T-cell (primary cell): ENCODE measurements around the gene GDF10. TPM values are rescaled to one million over a fixed set of nuclear protein-coding genes. Genes with fewer than 3 reads are reported as not detected.

Experiments
- ATAC-seq, 4 experiments: fragments of 200-7000 bp in 3 of 4; fragments of 150-1000 bp in 1 of 4; cut with Tn5 transposase; replicated peaks in 1 of 4; 1 replicate in 3 of 4; 2 replicates in 1 of 4; pipeline ENCODE4 v1.10.0; 2021; ENCODE audit warnings: moderate library complexity in 3 of 4, mild to moderate bottlenecking in 2 of 4, moderate number of reproducible peaks in 1 of 4
- CTCF ChIA-PET, 2 donors: fragments of 300-600 bp; sonication (Branson Sonifier 250); formaldehyde crosslinking; loops; one replicate each; lab custom pipeline; 2022; ENCODE audit warnings: antibody characterized with exemption in 2 of 2; lab: Charles Lee
- POLR2A ChIA-PET, 2 donors: fragments of 300-600 bp; sonication (Branson Sonifier 250); formaldehyde crosslinking; loops; one replicate each; lab custom pipeline; 2022; ENCODE audit warnings: antibody characterized with exemption in 2 of 2; lab: Charles Lee
- DNase-seq, 35 experiments: peaks; one replicate each; pipeline versions ENCODE4 v3.0.0 to v3.0.0-alpha.2; 2013 to 2023
- H3K27ac ChIP-seq: one replicate; pipeline ENCODE4 v1.5.1; 2013; ENCODE audit warnings: low read length
- H3K27me3 ChIP-seq, 2 experiments: replicated peaks in 1 of 2; 1 replicate in 1 of 2; 2 replicates in 1 of 2; pipeline versions ENCODE4 v1.6.1 to v1.7.0; 2013; ENCODE audit warnings: low read length in 1 of 2, mixed read lengths in 1 of 2; ENCODE audit not compliant: control insufficient read depth in 2 of 2, insufficient read depth in 2 of 2; ENCODE audit errors: extremely low read depth in 1 of 2
- H3K36me3 ChIP-seq, 2 donors: 1 replicate in 1 of 2; 2 replicates in 1 of 2; pipeline versions ENCODE4 v1.6.1 to v1.7.0; 2013; ENCODE audit warnings: low read length in 1 of 2; ENCODE audit not compliant: control insufficient read depth in 2 of 2, insufficient read depth in 1 of 2; ENCODE audit errors: extremely low read depth in 1 of 2
- H3K4me1 ChIP-seq, 2 experiments: 1 replicate in 1 of 2; 2 replicates in 1 of 2; pipeline versions ENCODE4 v1.6.1 to v1.7.0; 2013; ENCODE audit warnings: low read length in 2 of 2, mixed read lengths in 1 of 2; ENCODE audit not compliant: insufficient read depth in 2 of 2, control insufficient read depth in 1 of 2; ENCODE audit errors: extremely low read depth in 1 of 2
- H3K4me3 ChIP-seq, 2 donors: 1 replicate in 1 of 2; 2 replicates in 1 of 2; pipeline versions ENCODE4 v1.5.1 to v1.7.0; 2013; ENCODE audit warnings: mild to moderate bottlenecking in 2 of 2, low read length in 1 of 2, moderate library complexity in 1 of 2; ENCODE audit not compliant: control insufficient read depth in 1 of 2; ENCODE audit errors: extremely low read depth in 1 of 2
- H3K9me3 ChIP-seq: 2 replicates; pipeline ENCODE4 v1.7.0; 2013
- H3K27ac Mint-ChIP-seq, 2 donors: one replicate each; pipeline ENCODE4 v1.8.0; 2020 to 2021; ENCODE audit warnings: mild to moderate bottlenecking in 2 of 2, mixed read lengths in 2 of 2
- H3K27me3 Mint-ChIP-seq, 2 donors: one replicate each; pipeline ENCODE4 v1.8.0; 2021 to 2022; ENCODE audit warnings: mixed read lengths in 2 of 2
- H3K36me3 Mint-ChIP-seq: one replicate; pipeline ENCODE4 v1.8.0; 2021; ENCODE audit warnings: mixed read lengths
- H3K4me1 Mint-ChIP-seq, 3 donors: one replicate each; pipeline ENCODE4 v1.8.0; 2020 to 2022; ENCODE audit warnings: mixed read lengths in 3 of 3, mild to moderate bottlenecking in 1 of 3
- H3K4me3 Mint-ChIP-seq, 3 donors: one replicate each; pipeline ENCODE4 v1.8.0; 2020 to 2022; ENCODE audit warnings: mild to moderate bottlenecking in 3 of 3, mixed read lengths in 3 of 3, moderate library complexity in 3 of 3
- H3K9me3 Mint-ChIP-seq, 3 donors: one replicate each; pipeline ENCODE4 v1.8.0; 2020 to 2022; ENCODE audit warnings: mixed read lengths in 3 of 3
- whole genome bisulfite sequencing: methylation state at CpG from one replicate; pipeline ENCODE4 v1.1.5; 2013; ENCODE audit warnings: missing lambda C conversion rate; ENCODE audit not compliant: insufficient coverage; 5-methylcytosine and 5-hydroxymethylcytosine counted together
- total RNA-seq, 35 experiments: library from RNA in 6 of 35; stranded (reverse) in 6 of 35; fragments of 120-200 nt in 1 of 35; gene quantifications; one replicate each; pipeline versions ENCODE4 v1.2.1 to v1.2.4 and lab custom pipeline; 2013 to 2026

GDF10 gene
- total RNA-seq, 5 donors from 2014 or later (not counting 1 experiment from before 2014, with no cell fraction given) = 0.14 to 1.4 (median 0.46) TPM

DNA sequence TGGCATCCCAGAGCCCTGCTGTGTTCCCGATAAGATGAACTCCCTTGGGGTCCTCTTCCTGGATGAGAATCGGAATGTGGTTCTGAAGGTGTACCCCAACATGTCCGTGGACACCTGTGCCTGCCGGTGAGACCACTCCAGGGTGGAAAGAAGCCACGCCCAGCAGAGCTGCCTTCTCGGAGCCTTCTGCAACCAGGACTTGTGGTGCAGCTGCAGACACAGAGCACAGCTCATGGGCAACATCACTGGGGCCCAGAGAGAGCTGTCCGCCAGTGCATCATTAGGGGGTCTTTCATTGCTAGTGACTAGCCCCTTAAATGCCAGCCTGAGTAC, 12.6 kb downstream of the GDF10 start:
- Histone ChIP-seq H3K27me3 (no peaks in the 10 kb centered on the region), H3K4me1 (peaks cover 6 to 35% of the 10 kb centered on the region in 2 experiments), H3K9me3 (no peaks in the 10 kb centered on the region), H3K27ac (no peak overlapping the region), H3K36me3 (no peaks in the 10 kb centered on the region), H3K4me3 (no peak overlapping the region)
- Mint-ChIP-seq H3K27ac (peak overlapping the region in 1 of 2 donors; percentile 49), H3K9me3 (no peaks in the 10 kb centered on the region), H3K4me3 (no peak overlapping the region), H3K27me3 (no peaks in the 10 kb centered on the region), H3K36me3 (no peaks in the 10 kb centered on the region), H3K4me1 (peaks cover 27 to 35% (median 31%) of the 10 kb centered on the region in 3 donors)
- CTCF ChIA-PET = interaction anchor here (0.5 to 4.2 kb wide), 10 partner anchors 28 to 319 kb away, joined by 4 to 52 read pairs (median 10); no protein-coding TSS in a partner anchor
- POLR2A ChIA-PET = no interaction called here
- DNase-seq = no peak
- ATAC-seq = no peak
- 81% methylated on average over 6 of the region's 7 CpGs for WGBS

DNA sequence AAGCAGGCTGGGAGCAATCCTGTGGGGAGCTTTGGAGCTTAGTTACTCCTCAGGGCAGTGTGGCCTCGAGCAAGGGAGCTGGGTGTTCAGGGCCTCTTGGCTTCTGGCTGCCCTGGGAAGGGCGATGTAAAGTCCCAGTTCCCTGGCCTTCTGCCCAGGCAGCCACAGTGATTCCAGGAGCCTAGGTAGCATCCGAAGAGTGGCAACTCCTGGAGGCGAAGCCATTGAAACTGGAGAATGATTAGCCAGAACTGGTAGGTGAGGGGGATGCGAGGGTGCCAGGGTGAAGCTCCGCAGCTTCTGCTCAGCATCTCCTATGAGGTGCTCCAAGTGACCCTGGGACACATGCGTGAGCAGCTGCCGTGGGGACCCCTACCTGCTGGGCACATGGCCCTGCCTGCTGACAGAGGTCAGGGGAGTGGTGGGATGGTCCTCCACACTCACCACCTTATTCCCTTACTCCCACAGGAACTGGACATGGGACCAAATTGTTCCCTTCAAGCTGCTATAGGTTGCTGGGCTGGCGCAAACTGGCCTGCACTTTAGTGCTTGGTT, 14.5 kb downstream of the GDF10 start:
- no peak overlapping the region for H3K27ac ChIP-seq
- peaks cover 6 to 30% of the 10 kb centered on the region in 2 experiments for H3K4me1 ChIP-seq
- no peaks in the 10 kb centered on the region for H3K9me3 ChIP-seq
- DNase-seq (no peak), ATAC-seq (no peak)
- Mint-ChIP-seq H3K4me3 (no peak overlapping the region), H3K27me3 (no peaks in the 10 kb centered on the region), H3K27ac (no peak overlapping the region), H3K9me3 (no peaks in the 10 kb centered on the region), H3K4me1 (peaks cover 20 to 22% (median 22%) of the 10 kb centered on the region in 3 donors), H3K36me3 (no peaks in the 10 kb centered on the region)
- 76% methylated on average over 5 of the region's 9 CpGs for WGBS
- no peaks in the 10 kb centered on the region for H3K27me3 ChIP-seq
- H3K4me3 ChIP-seq = no peak overlapping the region
- CTCF ChIA-PET = interaction anchor here (1.9 to 4.2 kb wide), 3 partner anchors 266 to 290 kb away, joined by 13 to 52 read pairs (median 31); no protein-coding TSS in a partner anchor
- no peaks in the 10 kb centered on the region for H3K36me3 ChIP-seq
- POLR2A ChIA-PET = no interaction called here

- peaks cover 6 to 21% of the 10 kb centered on the region in 2 experiments for H3K4me1 ChIP-seq
- Mint-ChIP-seq H3K4me3 (no peak overlapping the region), H3K27ac (no peak overlapping the region), H3K9me3 (no peaks in the 10 kb centered on the region), H3K36me3 (no peaks in the 10 kb centered on the region), H3K4me1 (peaks cover 18 to 20% (median 19%) of the 10 kb centered on the region in 3 donors), H3K27me3 (no peaks in the 10 kb centered on the region)
- no peak overlapping the region for H3K4me3 ChIP-seq
- 85% methylated on average over 2 of the region's 2 CpGs for WGBS
- no peaks in the 10 kb centered on the region for H3K36me3 ChIP-seq
- POLR2A ChIA-PET = no interaction called here
- CTCF ChIA-PET = interaction anchor here in 1 of 2 donors (4.2 kb wide), 1 partner anchor 290 kb away, joined by 31 read pairs; no protein-coding TSS in a partner anchor
- no peaks in the 10 kb centered on the region for H3K9me3 ChIP-seq
- H3K27me3 ChIP-seq = no peaks in the 10 kb centered on the region
- no peak for ATAC-seq
- no peak overlapping the region for H3K27ac ChIP-seq
- no peak for DNase-seq
Measured at GRCh38 chr10:47315421-47315820, 15.4 kb downstream of the GDF10 start.

DNA sequence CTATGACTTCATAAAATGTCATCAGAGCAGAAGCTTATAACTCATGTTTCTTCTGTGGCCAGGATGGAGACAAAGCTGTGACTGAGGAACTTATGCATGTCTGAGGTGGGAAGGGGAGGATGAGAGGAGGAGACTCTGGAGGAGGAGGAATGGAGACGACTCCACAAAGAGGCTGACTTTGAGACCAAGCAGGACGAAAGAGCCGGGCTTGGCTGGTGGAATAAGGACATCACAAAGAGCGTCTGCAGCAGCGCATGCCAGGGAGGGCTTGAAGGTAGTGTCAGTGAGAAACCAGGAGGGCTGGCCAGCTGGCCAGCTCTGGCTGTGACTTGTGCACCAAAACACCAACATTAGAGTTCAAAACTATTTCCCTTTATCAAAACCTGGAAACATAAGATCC, 16.1 kb downstream of the GDF10 start:
- H3K27ac Mint-ChIP-seq = no peak overlapping the region
- DNase-seq (no peak), ATAC-seq (no peak)
- POLR2A ChIA-PET = no interaction called here
- CTCF ChIA-PET = no interaction called here
- H3K4me3 ChIP-seq = no peak overlapping the region
- H3K36me3 ChIP-seq = no peaks in the 10 kb centered on the region
- H3K4me3 Mint-ChIP-seq = no peak overlapping the region
- H3K36me3 Mint-ChIP-seq = no peaks in the 10 kb centered on the region
- no peaks in the 10 kb centered on the region for H3K27me3 ChIP-seq
- H3K4me1 Mint-ChIP-seq = peaks cover 12 to 13% (median 12%) of the 10 kb centered on the region in 3 donors
- peaks cover 2 to 13% of the 10 kb centered on the region in 2 experiments for H3K4me1 ChIP-seq
- H3K9me3 Mint-ChIP-seq = no peaks in the 10 kb centered on the region
- H3K27me3 Mint-ChIP-seq = no peaks in the 10 kb centered on the region
- H3K9me3 ChIP-seq = no peaks in the 10 kb centered on the region
- no CpG with 5 or more reads among the region's 5 CpGs for whole genome bisulfite sequencing
- H3K27ac ChIP-seq = no peak overlapping the region

DNA sequence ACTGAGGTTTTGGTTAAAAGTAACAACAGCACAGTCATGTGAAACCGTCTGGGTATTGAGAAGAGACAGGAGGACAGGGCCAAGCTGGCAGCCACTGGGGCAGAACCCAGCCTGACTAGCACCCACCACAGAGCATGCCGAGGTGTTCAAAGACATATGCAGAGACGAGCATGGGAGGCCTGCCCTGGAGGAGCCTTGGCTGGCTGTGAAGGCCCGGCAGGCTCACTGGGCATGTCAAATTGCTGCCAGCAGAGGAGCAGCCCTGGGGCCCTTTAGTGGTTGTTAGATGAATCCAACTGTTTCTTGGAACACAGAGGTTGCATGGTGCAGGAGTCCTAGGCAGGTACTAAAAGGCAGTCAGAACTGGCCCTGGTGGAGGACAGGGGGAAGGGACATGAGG, 17.3 kb downstream of the GDF10 start:
- no peak overlapping the region for H3K27ac Mint-ChIP-seq
- no peak overlapping the region for H3K4me3 ChIP-seq
- H3K36me3 ChIP-seq = no peaks in the 10 kb centered on the region
- H3K36me3 Mint-ChIP-seq = no peaks in the 10 kb centered on the region
- H3K27ac ChIP-seq = no peak overlapping the region
- no peaks in the 10 kb centered on the region for H3K9me3 Mint-ChIP-seq
- H3K9me3 ChIP-seq = no peaks in the 10 kb centered on the region
- no peak overlapping the region for H3K4me3 Mint-ChIP-seq
- peaks cover 0 to under 1% of the 10 kb centered on the region in 2 donors for H3K27me3 Mint-ChIP-seq
- H3K4me1 Mint-ChIP-seq = peaks cover under 1 to 2% (median under 1%) of the 10 kb centered on the region in 3 donors
- DNase-seq (no peak), ATAC-seq (no peak)
- peaks cover 0 to 2% of the 10 kb centered on the region in 2 experiments for H3K4me1 ChIP-seq
- no peaks in the 10 kb centered on the region for H3K27me3 ChIP-seq
- WGBS = 76% methylated on average over 4 of the region's 4 CpGs
- ChIA-PET CTCF (no interaction called here), POLR2A (interaction anchor here in 1 of 2 donors (0.7 kb wide), 1 partner anchor 46 kb away, joined by 3 read pairs; no protein-coding TSS in a partner anchor)

DNA sequence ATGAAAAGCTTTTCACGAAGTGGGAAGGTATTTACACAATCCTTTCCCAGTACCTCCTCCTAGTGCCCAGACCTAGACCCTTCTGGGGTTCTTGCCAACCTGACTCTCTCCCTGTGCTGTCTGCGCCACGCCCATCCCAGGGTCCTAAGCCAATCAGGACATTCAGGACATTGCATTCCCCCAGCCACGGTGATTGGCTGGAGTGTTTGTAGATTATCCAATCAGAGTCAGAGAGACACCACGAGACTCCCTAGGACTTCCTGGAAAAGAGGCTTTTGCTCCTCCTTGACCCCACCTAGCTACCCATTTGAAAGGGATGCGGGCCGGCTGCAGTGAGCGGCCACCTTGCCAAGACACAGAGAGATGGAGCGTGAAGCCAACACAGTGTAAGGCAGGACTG, 18.7 kb downstream of the GDF10 start:
- Histone ChIP-seq H3K4me3 (no peak overlapping the region), H3K9me3 (no peaks in the 10 kb centered on the region), H3K27me3 (no peaks in the 10 kb centered on the region), H3K36me3 (no peaks in the 10 kb centered on the region), H3K4me1 (no peaks in the 10 kb centered on the region), H3K27ac (no peak overlapping the region)
- Mint-ChIP-seq H3K4me3 (no peak overlapping the region), H3K27me3 (peaks cover 0 to 2% of the 10 kb centered on the region in 2 donors), H3K27ac (no peak overlapping the region), H3K9me3 (no peaks in the 10 kb centered on the region), H3K36me3 (no peaks in the 10 kb centered on the region), H3K4me1 (no peaks in the 10 kb centered on the region)
- no peak for ATAC-seq
- CTCF ChIA-PET = interaction anchor here in 1 of 2 donors (0.6 kb wide), 1 partner anchor 58 kb away, joined by 6 read pairs; no protein-coding TSS in a partner anchor
- POLR2A ChIA-PET = interaction anchor here (0.6 to 0.7 kb wide), 2 partner anchors 40 to 325 kb away, joined by 6 read pairs; no protein-coding TSS in a partner anchor
- peak in 1 of 35 experiments; percentile 0 for DNase-seq
- 92% methylated on average over 2 of the region's 9 CpGs for WGBS
